GM06990 (cell line): Measurements from ENCODE around the gene XDH.

Experiments used
- DNase-seq: peaks from one replicate; pipeline ENCODE4 v3.0.0-alpha.2; 2011; ENCODE audit not compliant: insufficient read length; ENCODE audit errors: extremely low read depth
- H3K27me3 ChIP-seq: replicated peaks from 2 replicates; pipeline ENCODE4 v1.6.0; 2011; ENCODE audit warnings: low read length; ENCODE audit not compliant: control insufficient read depth, insufficient read depth
- H3K36me3 ChIP-seq: 2 replicates; pipeline ENCODE4 v1.5.1; 2011; ENCODE audit warnings: low read length; ENCODE audit not compliant: control insufficient read depth, insufficient read depth
- H3K4me3 ChIP-seq: replicated peaks from 2 replicates; pipeline ENCODE4 v1.5.1; 2011; ENCODE audit warnings: low read depth, mild to moderate bottlenecking, control low read depth, low read length
- CTCF ChIP-seq: IDR thresholded peaks from 2 replicates; pipeline ENCODE4 v1.5.1; 2011; ENCODE audit warnings: low read length, control low read depth, mild to moderate bottlenecking, inconsistent platforms; ENCODE audit not compliant: insufficient read depth, poor library complexity, severe bottlenecking

XDH gene

GRCh38 chr2:31314761-31315160, 99.8 kb downstream of the XDH start:
- H3K36me3 ChIP-seq, result no peaks in the 10 kb centered on the region
- TF ChIP-seq CTCF, result no peak
- H3K27me3 ChIP-seq, result 0 out of 2 replicates have a peak, but pooled peaks cover 1% of the 10 kb centered on the region
- DNase-seq, result no peak
- no peak overlapping the region for H3K4me3 ChIP-seq

GRCh38 chr2:31312898-31313297, 101.6 kb downstream of the XDH start:
- Histone ChIP-seq H3K36me3 (no peaks in the 10 kb centered on the region), H3K27me3 (0 out of 2 replicates have a peak, but pooled peaks cover 1% of the 10 kb centered on the region), H3K4me3 (no peak overlapping the region)
- DNase-seq, result no peak
- no peak for TF ChIP-seq CTCF

GRCh38 chr2:31304816-31305215, 109.7 kb downstream of the XDH start:
- DNase-seq, result no peak
- Histone ChIP-seq H3K4me3 (no peak overlapping the region), H3K36me3 (no peaks in the 10 kb centered on the region), H3K27me3 (peaks cover 2% of the 10 kb centered on the region)
- TF ChIP-seq CTCF, result no peak

GRCh38 chr2:31302940-31303563, 111.5 kb downstream of the XDH start:
- Histone ChIP-seq H3K36me3 (no peaks in the 10 kb centered on the region), H3K4me3 (no peak overlapping the region), H3K27me3 (peaks cover 2% of the 10 kb centered on the region)
- DNase-seq, result no peak
- TF ChIP-seq CTCF, result no peak

GRCh38 chr2:31300309-31300708, 114.2 kb downstream of the XDH start:
- TF ChIP-seq CTCF, result no peak
- no peaks in the 10 kb centered on the region for H3K36me3 ChIP-seq
- no peak for DNase-seq
- H3K4me3 ChIP-seq, result no peak overlapping the region
- peaks cover 2% of the 10 kb centered on the region for H3K27me3 ChIP-seq

- no peak for TF ChIP-seq CTCF
- Histone ChIP-seq H3K4me3 (no peak overlapping the region), H3K27me3 (peaks cover 2% of the 10 kb centered on the region), H3K36me3 (no peaks in the 10 kb centered on the region)
- DNase-seq, result no peak
These were observed 115.0 kb downstream of the XDH start for GRCh38 chr2:31299547-31299946.
